OCI-M2 (cell line): ENCODE data around the gene DNAJC3.
"Not testable (repeated sequence)": the region's sequence is repeated elsewhere in the genome, so short reads cannot be mapped to it uniquely, and the experiment has no call there.

Experiments used
- DNase-seq: peaks from one replicate; lab custom pipeline; 2025; ENCODE audit not compliant: unreplicated experiment; lab: John Stamatoyannopoulos, UW

Gene DNAJC3

DNA sequence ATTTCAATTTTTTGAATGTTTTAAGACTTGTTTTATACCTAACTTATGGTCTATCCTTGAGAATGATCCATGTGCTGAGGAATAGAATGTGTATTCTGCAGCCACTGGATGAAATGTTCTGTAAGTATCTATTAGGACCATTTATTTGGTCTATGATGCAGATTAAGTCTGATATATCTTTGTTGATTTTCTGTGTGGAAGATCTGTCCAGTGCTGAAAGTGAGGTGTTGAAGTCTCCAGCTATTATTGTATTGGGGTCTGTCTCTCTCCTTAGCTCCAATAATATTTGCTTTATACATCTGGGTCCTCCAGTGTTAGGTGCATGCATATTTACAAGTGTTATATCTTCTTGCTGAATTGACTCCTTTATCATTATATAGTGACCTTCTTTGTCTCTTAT is 9.7 kb upstream of the DNAJC3 start:
- DNase-seq, result not testable (repeated sequence)

GRCh38 chr13:95671597-95671996 is 5.3 kb upstream of the DNAJC3 start:
- DNase-seq, result no peak

GRCh38 chr13:95676105-95676761 is 706 bp upstream of the DNAJC3 start:
- DNase-seq, result no peak

DNA sequence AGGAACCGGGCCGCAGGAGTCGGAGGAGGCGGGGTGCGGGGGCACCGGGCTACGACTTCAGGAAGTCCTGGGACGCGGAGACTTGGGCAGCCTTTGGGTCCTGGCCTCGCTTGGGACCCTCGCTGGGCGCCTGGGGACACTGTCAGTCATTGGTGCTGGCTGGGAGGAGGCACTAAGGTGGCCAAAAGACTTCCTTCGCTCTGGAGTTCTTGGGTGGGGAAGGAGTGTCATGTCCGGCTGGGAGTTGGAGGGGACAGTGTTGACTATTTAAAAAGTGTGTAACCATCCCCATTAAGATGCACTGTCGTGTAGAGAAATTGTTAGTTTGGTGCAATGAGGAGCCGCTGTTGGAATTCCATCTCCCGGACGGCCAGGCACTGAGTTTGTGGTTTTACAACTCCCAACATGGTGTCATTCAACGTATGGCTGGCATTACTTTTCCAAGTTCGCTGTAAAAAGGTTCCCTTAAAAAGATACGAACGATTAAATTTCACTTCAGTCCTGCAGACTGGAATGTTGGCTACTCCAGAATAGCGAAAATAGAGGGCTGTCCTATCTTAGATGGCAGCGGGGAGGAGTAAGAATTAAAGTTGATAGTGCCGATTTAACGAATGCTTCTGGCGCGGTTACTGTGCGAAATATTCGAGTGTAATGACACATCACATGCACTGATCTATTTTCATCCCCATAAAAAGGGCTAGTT is 776 bp downstream of the DNAJC3 start:
- DNase-seq, result no peak

GRCh38 chr13:95678967-95679366 is 2.0 kb downstream of the DNAJC3 start:
- DNase-seq, result no peak

DNA sequence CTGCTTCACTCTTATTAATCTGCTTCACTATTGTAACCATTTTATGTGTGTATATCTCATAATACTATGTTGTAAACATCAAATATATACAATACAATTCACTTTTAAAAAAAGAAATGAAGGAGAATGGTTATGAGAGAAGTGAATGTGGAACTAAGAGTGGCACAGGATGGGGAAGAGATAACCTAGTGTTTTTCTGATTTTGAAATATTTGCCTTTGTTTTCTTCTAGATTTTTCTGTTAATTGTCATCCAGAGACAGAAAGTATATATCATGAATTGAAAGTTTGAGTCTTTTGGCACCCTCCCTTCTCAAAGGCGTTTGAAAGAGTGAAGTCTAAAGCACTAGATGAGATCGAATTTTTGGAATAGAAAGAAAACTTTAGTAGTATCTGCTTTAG is 2.8 kb downstream of the DNAJC3 start:
- DNase-seq, result no peak

DNA sequence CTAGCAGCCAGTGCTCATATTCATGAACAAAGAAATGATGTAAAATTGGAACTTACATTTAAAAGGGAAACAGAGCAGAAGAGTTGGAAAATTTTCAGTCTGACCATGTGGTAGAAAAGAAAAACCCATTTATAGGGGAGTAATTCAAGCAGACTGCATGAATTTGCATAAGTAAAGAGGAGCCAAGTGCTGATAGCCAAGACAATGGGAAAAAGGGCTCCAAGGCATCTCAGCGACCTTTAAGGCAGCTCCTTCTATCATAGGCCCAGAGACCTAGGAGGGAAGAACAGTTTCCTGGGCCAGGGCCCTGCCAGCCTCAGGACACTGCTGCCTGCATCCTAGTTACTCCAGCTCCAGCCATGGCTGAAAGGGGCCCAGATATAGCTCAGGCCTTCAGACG is 7.5 kb downstream of the DNAJC3 start:
- DNase-seq, result no peak

GRCh38 chr13:95684960-95685359 is 8.0 kb downstream of the DNAJC3 start:
- not testable (repeated sequence) for DNase-seq

DNA sequence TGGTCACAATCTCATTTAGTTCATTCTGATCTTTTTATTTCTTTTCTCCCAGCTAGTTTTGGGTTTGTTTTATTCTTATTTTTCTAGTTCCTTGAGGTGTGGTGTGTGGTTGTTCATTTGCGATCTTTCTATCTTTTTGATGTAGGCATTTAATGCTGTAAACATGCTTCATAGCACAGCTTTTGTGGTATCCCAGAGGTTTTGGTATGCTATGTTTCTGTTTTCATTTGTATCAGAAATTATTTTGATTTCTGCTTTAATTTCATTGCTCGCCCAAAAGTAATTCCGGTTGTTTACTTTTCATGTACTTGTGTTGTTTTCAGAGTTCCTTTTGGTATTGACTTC is 12.6 kb downstream of the DNAJC3 start:
- no peak for DNase-seq

- not testable (repeated sequence) for DNase-seq
These were observed 14.0 kb downstream of the DNAJC3 start for GRCh38 chr13:95690986-95691385.

DNA sequence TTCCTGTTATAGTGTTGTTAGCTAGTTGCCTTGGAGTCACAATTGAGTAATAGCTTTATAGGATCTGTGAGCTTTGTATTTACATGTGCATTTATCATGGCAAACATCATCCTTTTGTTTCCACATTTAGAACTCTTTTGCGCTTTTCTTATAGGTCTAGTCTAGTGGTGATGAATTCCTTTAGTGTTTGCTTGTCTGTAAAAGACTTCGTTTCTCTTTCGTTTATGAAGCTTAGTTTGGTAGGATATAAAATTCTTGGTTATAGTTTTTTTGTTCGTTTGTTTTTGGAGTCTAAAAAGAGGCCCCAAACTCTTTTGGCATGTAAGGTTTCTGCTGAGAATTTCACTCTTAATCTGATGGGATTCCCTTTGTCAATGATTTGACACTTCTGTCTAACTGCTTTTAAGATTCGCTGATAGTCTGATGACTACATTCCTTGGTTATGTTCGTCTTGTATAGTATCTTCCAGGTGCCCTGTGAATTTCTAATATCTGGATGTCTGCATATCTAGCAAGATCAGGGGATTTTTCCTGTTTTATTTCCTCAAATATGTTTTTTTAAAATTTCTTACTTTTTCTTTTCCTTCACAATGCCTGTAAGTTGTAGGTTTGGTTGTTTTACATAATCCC is 20.2 kb downstream of the DNAJC3 start:
- no peak for DNase-seq

- DNase-seq, result no peak
These were observed 21.3 kb downstream of the DNAJC3 start for GRCh38 chr13:95698047-95698749.

DNA sequence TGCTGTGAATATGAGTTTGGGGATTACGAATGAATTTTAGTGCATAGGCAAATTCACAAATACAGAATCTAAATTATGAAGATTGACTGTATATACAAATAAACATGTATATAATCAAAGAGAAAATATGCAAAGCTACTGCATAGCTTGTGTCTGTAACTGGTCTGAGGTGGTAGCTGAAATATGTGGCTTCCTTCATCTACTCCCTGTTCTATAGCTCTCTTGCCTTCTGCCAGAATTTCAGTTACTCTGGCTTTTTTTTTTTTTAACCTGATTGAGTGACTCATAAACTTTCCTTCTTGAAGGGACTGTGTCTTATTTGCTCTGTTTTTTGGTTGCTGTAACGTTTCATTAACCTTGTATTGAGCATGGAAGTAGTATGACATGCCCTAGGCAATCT is 26.6 kb downstream of the DNAJC3 start:
- no peak for DNase-seq

GRCh38 chr13:95704510-95704909 is 27.6 kb downstream of the DNAJC3 start:
- no peak for DNase-seq

- DNase-seq, result no peak
These were observed 29.4 kb downstream of the DNAJC3 start for GRCh38 chr13:95706356-95706755.

- no peak for DNase-seq
These were observed 30.1 kb downstream of the DNAJC3 start for GRCh38 chr13:95707035-95707434.

DNA sequence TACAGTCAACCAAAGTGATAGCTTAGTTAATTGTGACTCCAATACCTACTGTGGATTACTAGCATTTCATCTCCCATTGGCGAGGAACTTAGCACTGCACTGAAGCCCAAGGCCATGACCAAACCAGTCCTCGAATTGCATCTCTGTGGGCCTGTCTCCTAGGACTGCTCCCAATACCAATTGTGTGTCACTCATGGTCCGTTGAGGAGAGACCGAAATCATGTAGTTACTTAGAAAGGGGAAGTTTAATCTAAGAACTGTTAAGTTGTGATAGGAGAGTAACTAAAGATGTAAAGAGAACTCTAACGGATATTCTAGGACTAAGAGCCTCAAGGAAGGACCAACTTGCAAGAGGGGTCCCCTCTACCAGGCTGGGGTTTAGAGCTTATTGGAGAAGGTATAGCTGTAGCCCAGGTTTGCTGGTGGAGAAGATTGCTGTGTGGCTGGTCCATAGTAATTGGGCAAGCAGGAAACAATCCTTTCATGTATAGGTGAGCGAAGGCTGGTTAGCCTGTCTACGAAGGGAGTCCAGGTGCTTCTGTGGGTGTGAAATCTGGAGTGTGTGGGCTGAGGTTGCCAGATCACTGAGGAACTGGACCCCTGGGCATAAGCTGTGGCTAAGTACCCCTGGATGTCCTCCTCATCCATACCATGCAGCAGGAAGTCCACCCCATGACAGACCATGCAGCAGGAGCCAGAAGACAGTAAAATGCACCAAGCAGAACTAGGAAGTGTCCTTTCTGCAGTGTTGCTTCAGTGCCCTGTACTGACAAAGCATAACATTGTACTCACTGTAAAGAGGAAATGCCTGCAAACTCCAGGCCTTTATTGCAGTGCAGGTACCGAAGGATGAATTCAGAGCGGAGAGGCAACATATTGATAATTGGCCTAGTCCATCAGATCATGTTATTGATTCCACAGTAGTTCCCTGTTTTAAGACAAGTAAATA is 30.8 kb downstream of the DNAJC3 start:
- DNase-seq, result no peak

- DNase-seq, result no peak
These were observed 31.4 kb downstream of the DNAJC3 start for GRCh38 chr13:95708391-95708774.

DNA sequence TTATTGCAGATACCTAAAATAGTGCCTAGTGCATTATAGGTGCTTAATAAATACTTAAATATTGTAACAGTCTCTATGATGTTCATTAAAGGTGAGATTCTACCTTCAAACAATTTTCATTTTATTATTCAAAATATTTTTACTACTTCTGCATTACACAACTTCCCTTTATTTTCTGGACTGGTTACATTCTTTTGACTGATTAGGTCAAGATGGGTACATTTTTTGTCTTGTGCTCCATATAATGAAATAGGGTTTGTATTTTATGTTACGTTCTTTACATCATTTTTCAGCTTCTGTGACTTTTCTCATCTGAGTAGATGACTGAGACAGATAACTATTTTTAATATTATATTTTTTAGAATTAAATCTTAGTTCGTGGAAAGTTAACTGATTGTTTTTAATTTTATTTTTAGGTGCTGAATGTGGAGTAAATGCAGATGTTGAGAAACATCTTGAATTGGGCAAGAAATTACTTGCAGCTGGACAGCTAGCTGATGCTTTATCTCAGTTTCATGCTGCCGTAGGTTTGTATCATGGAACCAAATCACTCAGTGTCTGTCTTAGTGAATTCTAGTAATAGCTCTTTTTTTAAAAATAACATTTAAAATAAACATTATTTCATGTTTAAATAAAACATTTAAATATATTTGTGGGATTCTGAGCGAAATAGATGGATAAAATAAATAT is 32.0 kb downstream of the DNAJC3 start:
- no peak for DNase-seq

DNA sequence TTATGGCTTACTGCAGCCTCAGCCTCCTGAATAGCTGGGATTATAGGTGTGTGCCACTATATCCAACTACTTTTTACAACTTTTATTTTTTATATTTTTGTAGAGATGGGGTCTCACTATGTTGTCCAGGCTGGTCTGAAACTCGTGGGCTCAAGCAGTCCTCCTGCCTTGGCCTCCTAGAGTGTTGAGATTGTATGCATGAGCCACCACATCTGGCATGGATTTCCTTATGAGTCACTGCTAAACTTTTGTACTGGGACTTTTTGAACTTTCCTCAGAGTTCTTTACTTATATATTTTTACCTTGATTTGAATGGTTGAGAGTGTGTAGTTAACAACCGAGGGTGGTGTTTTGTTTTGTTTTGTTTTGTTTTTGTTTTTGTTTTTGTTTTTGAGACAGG is 33.4 kb downstream of the DNAJC3 start:
- DNase-seq, result no peak
